ENCODE measurements around the gene RSKR.

DNA sequence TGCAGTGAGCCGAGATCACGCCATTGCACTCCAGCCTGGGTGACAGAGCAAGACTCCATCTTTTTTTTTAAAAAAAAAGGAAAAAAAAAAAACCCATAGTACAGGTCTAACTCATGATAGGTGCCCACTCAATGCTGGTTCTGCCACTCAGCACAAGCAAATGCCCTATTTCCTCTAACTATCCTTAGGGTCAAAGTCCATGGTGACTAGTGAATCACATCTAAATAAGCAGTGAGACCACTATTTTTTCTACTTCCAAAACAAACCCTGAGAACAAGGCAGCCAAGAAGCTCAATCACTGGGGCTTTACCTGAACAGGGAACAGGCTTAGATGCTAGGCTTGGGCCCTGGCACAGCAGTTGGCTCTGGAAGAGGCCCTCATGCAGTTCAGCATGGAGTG lies 27.6 kb upstream of the RSKR start:
- TF ChIP-seq, protein P1, sequence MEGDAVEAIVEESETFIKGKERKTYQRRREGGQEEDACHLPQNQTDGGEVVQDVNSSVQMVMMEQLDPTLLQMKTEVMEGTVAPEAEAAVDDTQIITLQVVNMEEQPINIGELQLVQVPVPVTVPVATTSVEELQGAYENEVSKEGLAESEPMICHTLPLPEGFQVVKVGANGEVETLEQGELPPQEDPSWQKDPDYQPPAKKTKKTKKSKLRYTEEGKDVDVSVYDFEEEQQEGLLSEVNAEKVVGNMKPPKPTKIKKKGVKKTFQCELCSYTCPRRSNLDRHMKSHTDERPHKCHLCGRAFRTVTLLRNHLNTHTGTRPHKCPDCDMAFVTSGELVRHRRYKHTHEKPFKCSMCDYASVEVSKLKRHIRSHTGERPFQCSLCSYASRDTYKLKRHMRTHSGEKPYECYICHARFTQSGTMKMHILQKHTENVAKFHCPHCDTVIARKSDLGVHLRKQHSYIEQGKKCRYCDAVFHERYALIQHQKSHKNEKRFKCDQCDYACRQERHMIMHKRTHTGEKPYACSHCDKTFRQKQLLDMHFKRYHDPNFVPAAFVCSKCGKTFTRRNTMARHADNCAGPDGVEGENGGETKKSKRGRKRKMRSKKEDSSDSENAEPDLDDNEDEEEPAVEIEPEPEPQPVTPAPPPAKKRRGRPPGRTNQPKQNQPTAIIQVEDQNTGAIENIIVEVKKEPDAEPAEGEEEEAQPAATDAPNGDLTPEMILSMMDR (IDR thresholded peaks at IDR 0.05), result no peak
- no peak for TF ChIP-seq MAFK (IDR thresholded peaks at IDR 0.05; ENCODE audit: partially characterized antibody)
- no peak for TF ChIP-seq POLR2A (IDR thresholded peaks at IDR 0.05; ENCODE audit: low read length)
- no peak for TF ChIP-seq ESRRA (IDR thresholded peaks at IDR 0.05; ENCODE audit: borderline replicate concordance, low read length)
- TF ChIP-seq KDM1A (IDR thresholded peaks at IDR 0.05; ENCODE audit: low read depth), result no peak
- TF ChIP-seq, protein P2, sequence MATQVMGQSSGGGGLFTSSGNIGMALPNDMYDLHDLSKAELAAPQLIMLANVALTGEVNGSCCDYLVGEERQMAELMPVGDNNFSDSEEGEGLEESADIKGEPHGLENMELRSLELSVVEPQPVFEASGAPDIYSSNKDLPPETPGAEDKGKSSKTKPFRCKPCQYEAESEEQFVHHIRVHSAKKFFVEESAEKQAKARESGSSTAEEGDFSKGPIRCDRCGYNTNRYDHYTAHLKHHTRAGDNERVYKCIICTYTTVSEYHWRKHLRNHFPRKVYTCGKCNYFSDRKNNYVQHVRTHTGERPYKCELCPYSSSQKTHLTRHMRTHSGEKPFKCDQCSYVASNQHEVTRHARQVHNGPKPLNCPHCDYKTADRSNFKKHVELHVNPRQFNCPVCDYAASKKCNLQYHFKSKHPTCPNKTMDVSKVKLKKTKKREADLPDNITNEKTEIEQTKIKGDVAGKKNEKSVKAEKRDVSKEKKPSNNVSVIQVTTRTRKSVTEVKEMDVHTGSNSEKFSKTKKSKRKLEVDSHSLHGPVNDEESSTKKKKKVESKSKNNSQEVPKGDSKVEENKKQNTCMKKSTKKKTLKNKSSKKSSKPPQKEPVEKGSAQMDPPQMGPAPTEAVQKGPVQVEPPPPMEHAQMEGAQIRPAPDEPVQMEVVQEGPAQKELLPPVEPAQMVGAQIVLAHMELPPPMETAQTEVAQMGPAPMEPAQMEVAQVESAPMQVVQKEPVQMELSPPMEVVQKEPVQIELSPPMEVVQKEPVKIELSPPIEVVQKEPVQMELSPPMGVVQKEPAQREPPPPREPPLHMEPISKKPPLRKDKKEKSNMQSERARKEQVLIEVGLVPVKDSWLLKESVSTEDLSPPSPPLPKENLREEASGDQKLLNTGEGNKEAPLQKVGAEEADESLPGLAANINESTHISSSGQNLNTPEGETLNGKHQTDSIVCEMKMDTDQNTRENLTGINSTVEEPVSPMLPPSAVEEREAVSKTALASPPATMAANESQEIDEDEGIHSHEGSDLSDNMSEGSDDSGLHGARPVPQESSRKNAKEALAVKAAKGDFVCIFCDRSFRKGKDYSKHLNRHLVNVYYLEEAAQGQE (IDR thresholded peaks at IDR 0.05), result no peak
- TF ChIP-seq SMC3 (IDR thresholded peaks at IDR 0.05), result no peak
- TF ChIP-seq, protein P3, sequence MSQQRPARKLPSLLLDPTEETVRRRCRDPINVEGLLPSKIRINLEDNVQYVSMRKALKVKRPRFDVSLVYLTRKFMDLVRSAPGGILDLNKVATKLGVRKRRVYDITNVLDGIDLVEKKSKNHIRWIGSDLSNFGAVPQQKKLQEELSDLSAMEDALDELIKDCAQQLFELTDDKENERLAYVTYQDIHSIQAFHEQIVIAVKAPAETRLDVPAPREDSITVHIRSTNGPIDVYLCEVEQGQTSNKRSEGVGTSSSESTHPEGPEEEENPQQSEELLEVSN (IDR thresholded peaks at IDR 0.05; ENCODE audit: borderline replicate concordance, low read depth), result no peak
- TF ChIP-seq JUN (IDR thresholded peaks at IDR 0.05), result no peak
- TF ChIP-seq EP300 (IDR thresholded peaks at IDR 0.05), result no peak
- no peak for TF ChIP-seq ZFP36 (IDR thresholded peaks at IDR 0.05; ENCODE audit: borderline replicate concordance, partially characterized antibody)

Measured in A549 (cell line).